ENCODE measurements around the gene EVL.

DNA sequence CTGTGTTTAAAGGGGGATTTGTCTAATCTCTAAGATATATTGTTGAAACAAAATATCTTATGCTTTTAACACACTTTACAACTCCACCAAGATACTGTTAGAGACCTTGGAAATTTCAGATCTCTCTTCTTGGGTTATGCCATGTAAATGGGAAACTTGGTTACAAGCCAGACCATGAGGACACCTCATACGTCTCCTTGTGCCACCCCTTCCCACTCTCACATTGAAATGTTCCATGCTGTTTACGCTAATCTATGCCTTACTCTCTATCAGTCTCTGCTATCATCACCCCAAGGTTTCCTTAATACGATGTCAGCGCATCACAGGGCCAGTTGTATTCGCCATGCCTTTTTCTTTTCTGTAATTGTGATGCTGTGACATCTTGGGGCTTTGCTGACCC lies 107.6 kb downstream of the EVL start:
- TF ChIP-seq RARB (CRISPR knock-in tag; IDR thresholded peaks at IDR 0.05) (no peak), ZNF8 (CRISPR knock-in tag; IDR thresholded peaks at IDR 0.05) (no peak)
- TF ChIP-seq, protein P1, sequence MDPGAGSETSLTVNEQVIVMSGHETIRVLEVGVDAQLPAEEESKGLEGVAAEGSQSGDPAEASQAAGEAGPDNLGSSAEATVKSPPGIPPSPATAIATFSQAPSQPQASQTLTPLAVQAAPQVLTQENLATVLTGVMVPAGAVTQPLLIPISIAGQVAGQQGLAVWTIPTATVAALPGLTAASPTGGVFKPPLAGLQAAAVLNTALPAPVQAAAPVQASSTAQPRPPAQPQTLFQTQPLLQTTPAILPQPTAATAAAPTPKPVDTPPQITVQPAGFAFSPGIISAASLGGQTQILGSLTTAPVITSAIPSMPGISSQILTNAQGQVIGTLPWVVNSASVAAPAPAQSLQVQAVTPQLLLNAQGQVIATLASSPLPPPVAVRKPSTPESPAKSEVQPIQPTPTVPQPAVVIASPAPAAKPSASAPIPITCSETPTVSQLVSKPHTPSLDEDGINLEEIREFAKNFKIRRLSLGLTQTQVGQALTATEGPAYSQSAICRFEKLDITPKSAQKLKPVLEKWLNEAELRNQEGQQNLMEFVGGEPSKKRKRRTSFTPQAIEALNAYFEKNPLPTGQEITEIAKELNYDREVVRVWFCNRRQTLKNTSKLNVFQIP (CRISPR knock-in tag; IDR thresholded peaks at IDR 0.05; ENCODE audit: borderline replicate concordance, low read depth) = no peak
- TF ChIP-seq, protein P2, sequence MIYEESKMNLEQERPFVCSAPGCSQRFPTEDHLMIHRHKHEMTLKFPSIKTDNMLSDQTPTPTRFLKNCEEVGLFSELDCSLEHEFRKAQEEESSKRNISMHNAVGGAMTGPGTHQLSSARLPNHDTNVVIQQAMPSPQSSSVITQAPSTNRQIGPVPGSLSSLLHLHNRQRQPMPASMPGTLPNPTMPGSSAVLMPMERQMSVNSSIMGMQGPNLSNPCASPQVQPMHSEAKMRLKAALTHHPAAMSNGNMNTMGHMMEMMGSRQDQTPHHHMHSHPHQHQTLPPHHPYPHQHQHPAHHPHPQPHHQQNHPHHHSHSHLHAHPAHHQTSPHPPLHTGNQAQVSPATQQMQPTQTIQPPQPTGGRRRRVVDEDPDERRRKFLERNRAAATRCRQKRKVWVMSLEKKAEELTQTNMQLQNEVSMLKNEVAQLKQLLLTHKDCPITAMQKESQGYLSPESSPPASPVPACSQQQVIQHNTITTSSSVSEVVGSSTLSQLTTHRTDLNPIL (CRISPR knock-in tag; IDR thresholded peaks at IDR 0.05; ENCODE audit: low read depth) = no peak

Measured in SK-N-SH treated with all-trans-retinoic acid at 6 μM for 48 hours (cell line).